Inflammatory macrophage (primary cell): ENCODE data around the gene IGFBP5.

Source experiments
- DNase-seq, 2 donors: peaks; one replicate each; pipeline ENCODE4 v3.0.0-alpha.2; 2020 to 2022

Gene IGFBP5

GRCh38 chr2:216687111-216687510 is 8.2 kb downstream of the IGFBP5 start:
- no peak for DNase-seq

GRCh38 chr2:216685327-216685875 is 9.9 kb downstream of the IGFBP5 start:
- no peak for DNase-seq

DNA sequence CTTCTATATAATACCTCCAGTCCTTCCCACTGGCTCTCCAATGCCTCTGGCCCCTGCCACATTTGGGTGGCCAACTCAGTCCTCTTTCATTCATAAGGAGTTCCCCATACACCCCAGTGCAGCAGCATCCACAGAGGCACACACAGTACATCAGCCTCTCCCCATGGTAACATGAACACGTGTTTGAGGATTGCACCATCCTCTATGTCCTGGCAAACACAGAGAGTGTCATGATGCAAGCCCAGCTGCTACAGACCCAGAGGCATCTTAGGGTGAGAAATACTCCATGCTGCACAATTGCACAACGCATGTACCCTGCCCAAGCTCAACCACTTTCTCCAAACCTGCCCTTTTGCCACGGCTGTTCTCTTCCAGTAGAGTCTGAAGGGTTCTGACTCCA is 11.5 kb downstream of the IGFBP5 start:
- DNase-seq = peak; percentile 82 to 87

DNA sequence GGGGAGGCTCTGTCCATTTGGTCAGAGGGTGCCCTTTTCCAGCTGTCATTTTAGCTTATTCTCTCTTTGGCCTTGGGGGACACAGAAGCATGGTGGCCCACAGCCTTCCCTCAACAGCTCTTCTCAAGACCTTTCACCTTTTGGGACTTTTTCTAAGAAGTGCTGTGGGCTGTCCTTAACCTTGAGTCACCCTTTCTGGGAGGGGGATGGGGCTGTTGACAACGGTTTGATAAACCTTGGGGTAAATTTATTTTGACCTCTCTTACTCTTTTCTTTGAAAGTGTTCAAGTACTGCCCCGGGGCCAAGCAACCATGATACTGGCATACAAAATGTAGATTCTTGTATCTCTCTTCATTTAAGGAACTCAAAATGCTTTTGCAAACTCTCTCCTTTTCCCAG is 13.7 kb downstream of the IGFBP5 start:
- no peak for DNase-seq

- no peak for DNase-seq
Observed at GRCh38 chr2:216680951-216681629, 14.3 kb downstream of the IGFBP5 start.

DNA sequence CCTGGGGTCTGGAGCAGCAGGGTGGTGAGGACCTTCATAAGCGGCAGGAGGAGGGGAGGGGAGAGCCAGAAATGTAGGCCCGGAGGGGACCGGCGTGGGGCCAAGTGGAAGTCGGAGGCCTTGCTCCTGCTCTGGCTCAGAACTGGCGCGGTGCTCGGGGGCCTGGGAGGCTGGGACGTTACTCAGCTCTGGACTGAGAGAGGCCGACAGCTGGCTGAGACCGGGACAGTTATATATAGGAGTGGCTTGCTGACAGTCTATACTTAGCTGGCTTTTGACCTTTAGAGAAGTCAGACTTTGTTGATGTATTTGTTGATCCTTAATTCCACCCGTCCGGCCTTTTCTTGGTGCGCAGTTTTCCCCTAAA is 15.7 kb downstream of the IGFBP5 start:
- DNase-seq = no peak

DNA sequence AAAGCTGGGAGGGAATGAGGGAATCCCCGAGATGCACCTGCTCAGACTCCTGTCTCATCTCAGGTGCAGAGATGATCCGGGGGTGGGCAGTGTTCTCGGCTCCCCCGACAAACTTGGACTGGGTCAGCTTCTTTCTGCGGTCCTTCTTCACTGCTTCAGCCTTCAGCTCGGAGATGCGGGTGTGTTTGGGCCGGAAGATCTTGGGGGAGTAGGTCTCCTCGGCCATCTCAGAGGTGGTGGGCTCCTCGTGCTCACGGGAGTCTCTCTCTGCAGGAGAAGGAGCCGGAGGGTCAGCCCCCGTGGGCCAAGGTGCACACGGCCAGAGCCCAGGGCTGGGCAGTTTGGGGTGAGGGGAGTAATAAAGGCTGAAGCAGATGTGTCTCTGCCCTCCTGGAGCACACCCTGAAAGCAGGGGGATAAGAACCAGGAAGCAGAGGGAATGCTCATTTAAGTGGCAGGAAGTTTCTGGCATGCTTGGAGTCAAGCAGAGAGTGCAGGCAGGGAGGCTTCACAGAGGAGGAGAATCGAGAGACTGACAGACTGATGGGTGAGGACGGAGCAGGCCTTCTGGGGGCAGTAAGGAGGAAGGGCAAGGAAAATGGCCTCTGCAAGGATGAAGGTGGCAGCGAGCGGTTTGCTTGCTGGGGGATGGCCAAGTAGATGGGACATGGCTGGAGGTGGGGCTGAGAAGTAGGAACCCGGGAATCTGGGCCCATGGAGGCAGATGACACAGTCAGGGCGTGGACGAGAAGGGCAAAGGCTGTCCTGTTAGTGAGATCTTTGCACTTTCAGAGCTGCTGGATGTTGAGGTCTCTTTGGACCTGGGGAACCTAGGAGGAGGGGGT is 16.3 kb downstream of the IGFBP5 start:
- DNase-seq = no peak

DNA sequence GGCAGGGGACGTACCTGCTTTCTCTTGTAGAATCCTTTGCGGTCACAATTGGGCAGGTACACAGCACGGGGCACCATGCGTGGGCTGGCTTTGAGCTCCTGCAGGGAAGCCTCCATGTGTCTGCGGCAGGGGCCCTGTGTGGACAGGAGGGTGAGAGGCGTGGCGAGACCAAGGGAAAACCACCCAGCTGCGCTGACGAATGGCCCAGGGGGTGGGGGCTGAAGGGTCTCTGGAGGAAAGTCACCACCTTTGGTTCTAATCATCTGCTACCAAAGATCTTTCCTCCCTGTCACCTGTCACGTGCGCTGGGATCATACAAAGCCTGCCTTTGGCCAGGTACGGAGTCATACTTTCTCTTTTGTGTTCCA is 17.3 kb downstream of the IGFBP5 start:
- DNase-seq = no peak

DNA sequence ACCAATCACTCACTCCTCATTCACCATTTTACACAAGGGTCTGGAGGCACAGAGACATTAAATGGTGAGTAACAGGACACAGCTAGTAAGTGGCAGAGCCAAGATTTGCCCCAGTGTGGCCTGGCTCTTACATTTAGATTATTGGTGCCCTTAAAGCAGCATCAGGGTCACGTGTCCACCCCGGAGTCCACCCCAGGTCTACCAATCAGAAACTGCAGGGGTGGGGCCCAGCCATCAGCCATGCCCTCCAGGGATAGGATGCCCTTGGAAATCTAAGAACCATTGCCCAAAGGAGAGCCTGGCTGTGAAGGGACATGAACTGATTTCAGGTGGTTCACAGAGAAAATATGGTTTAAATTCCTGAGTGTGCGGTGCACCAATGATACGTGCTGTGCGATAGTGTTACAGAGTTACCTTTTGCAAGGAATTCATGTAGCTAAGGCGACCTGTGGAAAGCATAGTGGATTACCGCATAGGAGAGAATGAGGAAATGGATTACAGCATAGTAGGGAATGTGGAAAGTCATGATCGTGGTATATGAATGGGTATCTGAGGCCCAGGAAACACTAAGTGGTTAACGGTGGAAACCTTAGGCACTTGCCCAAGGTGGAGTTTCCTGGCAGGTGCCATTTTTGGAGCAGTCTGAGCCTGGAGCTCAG is 17.8 kb downstream of the IGFBP5 start:
- DNase-seq = no peak

DNA sequence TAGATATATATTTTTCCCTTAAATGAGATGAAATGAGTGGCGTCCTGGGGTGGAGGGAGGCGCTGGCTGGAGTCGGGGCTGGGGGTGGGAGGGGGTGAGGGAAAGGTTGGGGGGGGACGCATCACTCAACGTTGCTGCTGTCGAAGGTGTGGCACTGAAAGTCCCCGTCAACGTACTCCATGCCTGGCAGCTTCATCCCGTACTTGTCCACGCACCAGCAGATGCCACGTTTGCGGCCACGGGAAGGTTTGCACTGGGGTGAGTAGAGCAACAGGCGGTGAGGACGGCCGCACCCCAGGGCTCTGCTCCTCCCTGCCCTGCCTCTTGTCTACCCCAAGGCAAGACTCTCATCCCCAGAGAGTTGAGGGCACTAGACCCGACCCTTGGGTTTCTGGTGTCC is 18.7 kb downstream of the IGFBP5 start:
- no peak for DNase-seq

- DNase-seq = no peak
Observed at GRCh38 chr2:216674376-216674775, 21.0 kb downstream of the IGFBP5 start.

- no peak for DNase-seq
Observed at GRCh38 chr2:216673609-216674008, 21.7 kb downstream of the IGFBP5 start.

DNA sequence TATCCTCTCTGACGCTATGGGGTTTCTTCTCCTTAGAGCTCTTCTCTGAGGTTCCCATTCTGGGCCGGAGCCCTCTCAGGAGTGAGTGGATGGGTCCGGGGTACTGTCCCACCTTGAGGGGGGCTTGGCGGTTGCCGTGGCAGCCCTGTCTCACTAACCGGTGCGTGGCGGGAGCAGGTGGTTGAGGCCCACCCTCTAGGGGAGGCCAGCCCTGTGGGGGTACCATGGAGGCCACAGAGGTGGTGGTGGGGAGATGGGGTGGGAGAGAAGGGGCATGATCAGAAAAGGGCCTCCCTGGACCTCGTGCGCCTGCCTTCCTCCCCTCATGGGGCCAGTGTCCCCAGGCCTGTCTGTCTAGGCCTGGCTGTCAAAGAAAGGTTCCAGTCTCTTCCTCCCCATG is 22.3 kb downstream of the IGFBP5 start:
- DNase-seq = no peak

- DNase-seq = no peak
Observed at GRCh38 chr2:216672466-216672865, 22.9 kb downstream of the IGFBP5 start.

DNA sequence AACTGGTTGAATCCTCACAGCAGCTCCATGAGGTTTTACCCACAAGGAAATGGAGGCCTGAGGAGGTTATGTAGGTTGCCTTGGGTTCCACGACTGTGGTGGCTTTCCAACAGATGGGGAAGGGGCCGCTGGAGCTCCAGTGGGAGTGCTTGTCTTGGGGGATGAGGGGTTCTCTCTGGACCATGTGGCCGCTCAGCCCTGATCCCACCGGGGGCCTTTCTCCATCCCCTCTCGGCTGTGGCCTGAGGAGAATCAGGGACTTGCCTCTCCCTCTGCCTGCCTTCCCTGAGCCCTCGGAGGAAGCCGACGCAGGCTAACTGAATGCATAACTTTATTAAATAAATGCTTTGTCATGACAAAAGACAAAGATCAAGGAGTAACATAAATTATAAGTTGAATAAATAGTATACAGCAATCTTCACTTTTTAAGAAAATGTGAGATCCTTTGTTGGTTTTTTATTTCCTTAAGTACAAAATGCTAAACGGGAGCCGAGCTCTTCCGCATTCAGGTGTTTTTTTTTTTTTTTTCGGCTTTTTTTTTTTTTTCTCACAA is 23.5 kb downstream of the IGFBP5 start:
- DNase-seq = no peak

DNA sequence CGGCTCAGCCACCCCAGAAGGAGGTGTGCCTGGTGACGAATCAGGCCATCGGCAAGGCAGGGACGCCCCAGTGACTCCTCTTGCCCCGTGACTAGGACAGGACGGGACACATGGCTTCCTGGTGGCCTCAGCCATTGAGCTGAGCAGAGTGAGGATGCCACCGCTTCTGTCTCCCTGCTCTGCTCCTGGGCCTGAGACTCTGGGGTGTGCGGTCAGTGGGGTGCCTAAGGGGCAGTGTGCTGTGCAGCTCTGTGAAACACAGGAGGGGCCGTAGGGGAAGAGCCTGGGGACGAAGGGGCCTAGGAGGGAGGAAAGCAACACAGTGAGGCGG is 24.3 kb downstream of the IGFBP5 start:
- DNase-seq = no peak

- no peak for DNase-seq
Observed at GRCh38 chr2:216670266-216671080, 24.9 kb downstream of the IGFBP5 start.

DNA sequence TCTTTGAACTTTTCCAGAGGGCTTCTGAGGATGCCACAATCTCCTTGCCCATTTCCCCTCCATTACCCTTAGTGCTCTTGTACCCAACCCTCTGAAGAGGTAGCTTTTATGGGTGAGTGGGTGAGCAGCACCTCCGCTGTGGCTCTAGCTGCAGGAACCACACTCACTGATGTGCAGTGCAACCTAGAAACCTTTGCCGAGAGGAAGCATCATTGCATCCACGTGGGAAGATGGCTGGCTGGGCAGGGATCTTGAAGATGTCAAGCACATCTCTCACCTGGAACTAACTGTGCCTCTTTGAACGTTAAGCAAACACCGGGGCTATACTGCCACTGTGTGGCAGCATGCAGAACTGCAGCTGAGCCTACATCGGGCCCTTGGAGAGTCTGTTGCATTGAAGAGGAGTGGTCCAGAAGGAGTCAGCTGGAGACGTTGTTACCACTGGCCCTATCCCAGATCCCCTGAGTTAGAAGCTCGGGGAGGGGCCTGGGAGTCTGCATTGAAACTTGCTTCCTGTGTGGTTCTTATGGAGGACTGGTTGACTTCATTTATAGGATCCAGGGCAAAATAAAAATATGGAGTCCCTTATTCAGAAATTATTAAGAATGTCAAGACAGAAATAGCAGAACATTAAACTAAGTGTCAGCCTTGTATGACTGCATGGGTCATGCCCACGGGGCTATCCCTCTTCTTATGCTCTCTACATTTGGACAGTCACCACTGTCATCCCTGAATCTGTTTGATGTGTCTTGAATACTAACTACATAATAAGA is 28.7 kb downstream of the IGFBP5 start:
- DNase-seq = peak; percentile 67 to 72

DNA sequence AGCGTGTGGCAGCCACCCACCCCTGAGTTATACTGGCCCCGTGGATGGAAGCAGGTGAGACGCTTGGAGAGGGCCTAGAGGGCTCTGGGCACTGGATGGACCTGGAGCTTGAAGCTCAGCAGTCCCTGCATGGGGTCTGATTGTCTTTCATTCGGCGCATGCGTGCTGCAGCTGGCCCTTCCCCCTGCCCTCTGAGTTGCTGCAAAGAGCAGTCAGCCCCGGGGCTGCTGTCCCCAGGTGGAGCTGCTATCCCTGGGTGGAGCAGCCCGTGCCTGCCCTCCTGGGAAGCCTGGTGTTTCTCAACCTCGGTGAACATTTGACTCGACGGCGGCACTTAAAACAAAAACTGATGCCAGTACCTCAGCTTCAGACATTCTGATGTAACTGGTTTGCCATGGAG is 29.6 kb downstream of the IGFBP5 start:
- no peak for DNase-seq

GRCh38 chr2:216665242-216665641 is 30.1 kb downstream of the IGFBP5 start:
- no peak for DNase-seq

DNA sequence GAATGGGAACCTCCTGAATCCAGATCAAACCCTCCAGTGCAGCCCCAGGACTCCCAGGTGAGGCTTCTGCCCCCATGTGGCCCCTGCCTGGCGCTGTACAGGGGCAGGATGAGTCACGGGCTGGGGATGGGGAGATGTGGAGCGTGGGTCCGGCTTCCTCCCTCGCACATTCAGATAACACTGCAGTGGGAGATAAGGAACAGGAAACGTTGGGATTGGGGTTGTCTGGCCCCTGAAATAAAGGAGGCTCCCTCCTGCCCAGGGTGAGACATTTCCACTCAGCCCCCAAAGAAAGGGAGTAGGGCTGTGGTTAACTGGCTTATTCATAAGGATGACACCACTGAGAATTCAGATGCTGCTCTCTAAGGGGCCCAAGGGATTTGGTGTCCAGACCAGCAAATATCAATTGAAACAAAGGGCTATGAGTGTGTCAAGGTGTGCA is 30.7 kb downstream of the IGFBP5 start:
- no peak for DNase-seq

- no peak for DNase-seq
Observed at GRCh38 chr2:216663846-216664245, 31.5 kb downstream of the IGFBP5 start.
